Endodermal cell (in vitro differentiated cells): Measurements from ENCODE around the gene GABPB2. TPM values are rescaled to one million over a fixed set of nuclear protein-coding genes. Genes with fewer than 3 reads are reported as not detected.

Source experiments
- DNase-seq: peaks from one replicate; pipeline ENCODE4 v3.0.0-alpha.2; 2017
- H3K27ac ChIP-seq: 2 replicates; pipeline ENCODE4 v1.5.1; 2013; ENCODE audit warnings: mild to moderate bottlenecking, low read depth, low read length, moderate library complexity
- H3K27me3 ChIP-seq: 2 replicates; pipeline ENCODE4 v1.6.1; 2013; ENCODE audit warnings: mild to moderate bottlenecking, low read length, moderate library complexity; ENCODE audit not compliant: insufficient read depth, control insufficient read depth, poor library complexity, severe bottlenecking
- H3K36me3 ChIP-seq: 2 replicates; pipeline ENCODE4 v1.7.0; 2013; ENCODE audit warnings: mild to moderate bottlenecking, low read length, moderate library complexity; ENCODE audit not compliant: control insufficient read depth, insufficient read depth
- H3K4me1 ChIP-seq: one replicate; pipeline ENCODE4 v1.7.0; 2013; ENCODE audit warnings: low read length; ENCODE audit not compliant: control insufficient read depth, insufficient read depth
- H3K4me3 ChIP-seq: 2 replicates; pipeline ENCODE4 v1.5.1; 2013; ENCODE audit warnings: mild to moderate bottlenecking, low read length, moderate library complexity
- H3K9ac ChIP-seq: 2 replicates; pipeline ENCODE4 v1.6.1; 2013; ENCODE audit warnings: mild to moderate bottlenecking, low read length, moderate library complexity; ENCODE audit not compliant: poor library complexity, severe bottlenecking; ENCODE audit errors: extremely low read depth
- H3K9me3 ChIP-seq: 2 replicates; pipeline ENCODE4 v1.6.1; 2013; ENCODE audit warnings: mild to moderate bottlenecking, low read length, moderate library complexity; ENCODE audit not compliant: control insufficient read depth
- H3K27ac Mint-ChIP-seq: 2 replicates; pipeline ENCODE4 v1.8.0; 2020; ENCODE audit warnings: mixed read lengths
- H3K27me3 Mint-ChIP-seq: 2 replicates; pipeline ENCODE4 v1.8.0; 2021; ENCODE audit warnings: mild to moderate bottlenecking, mixed read lengths; ENCODE audit not compliant: insufficient read depth
- H3K36me3 Mint-ChIP-seq: 2 replicates; pipeline ENCODE4 v1.8.0; 2020; ENCODE audit warnings: low read depth, mixed read lengths
- H3K4me1 Mint-ChIP-seq: 2 replicates; pipeline ENCODE4 v1.8.0; 2020; ENCODE audit warnings: mixed read lengths
- H3K4me3 Mint-ChIP-seq: 2 replicates; pipeline ENCODE4 v1.8.0; 2020; ENCODE audit warnings: mild to moderate bottlenecking, moderate library complexity, mixed read lengths
- H3K9me3 Mint-ChIP-seq: 2 replicates; pipeline ENCODE4 v1.8.0; 2020; ENCODE audit warnings: mild to moderate bottlenecking, mixed read lengths
- WGBS, 2 experiments: methylation state at CpG; one replicate each; pipeline versions ENCODE4 v1.1.5 to v1.1.7; 2013; ENCODE audit warnings: missing lambda C conversion rate in 2 of 2, mixed read lengths in 1 of 2; ENCODE audit not compliant: insufficient coverage in 1 of 2, insufficient read length in 1 of 2; 5-methylcytosine and 5-hydroxymethylcytosine counted together
- total RNA-seq, 2 donors: library from RNA; stranded (reverse); fragmentation: NEBNext Ultra II Directional in 1 of 2; extraction: Animal tissue kit (Norgen Biotek cat#: 25700) in 1 of 2; gene quantifications; 2 replicates in 1 of 2; 3 replicates in 1 of 2; pipeline ENCODE4 v1.2.1, GENCODE V29; 2021
- TF ChIP-seq, protein P1 (sequence below): fragments of 200-600 bp; sonication (generic); conservative IDR thresholded peaks from 2 replicates; pipeline ENCODE4 v1.5.0; 2021; ENCODE audit warnings: antibody characterized with exemption, mild to moderate bottlenecking

GABPB2 gene
- total RNA-seq, 2 donors from 2014 or later: 7.5 to 7.7 TPM

DNA sequence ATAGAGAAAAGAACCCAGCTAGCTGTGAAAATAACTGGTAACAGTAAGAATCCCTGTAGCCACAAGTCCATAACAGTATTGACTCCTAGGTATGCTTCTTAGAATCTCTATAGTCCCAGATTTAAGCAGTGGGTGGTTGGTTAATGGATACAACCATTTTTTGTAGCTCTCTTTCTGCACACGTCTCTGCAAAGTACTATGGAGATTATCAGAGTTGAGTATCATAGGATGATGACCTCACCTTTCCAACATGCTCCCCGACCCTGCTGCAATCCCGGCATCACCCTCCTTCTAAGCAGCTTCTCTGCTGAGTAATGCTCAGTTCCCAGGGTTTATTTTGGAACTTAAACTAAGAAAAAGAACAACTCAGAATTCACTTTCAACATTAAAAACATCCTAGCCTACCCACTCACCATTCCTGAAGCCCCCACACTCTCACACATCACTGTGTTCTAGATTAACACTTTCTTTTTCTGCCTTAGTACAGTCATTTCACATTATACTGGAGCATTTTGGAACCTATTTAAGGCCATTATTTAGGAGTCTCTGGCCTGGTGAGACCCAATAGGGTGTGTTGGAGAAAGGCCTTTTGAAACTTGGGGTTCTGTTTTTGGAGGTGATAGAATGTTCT lies 7.7 kb upstream of the GABPB2 start:
- H3K27ac ChIP-seq: no peak overlapping the region
- TF ChIP-seq, protein P1, sequence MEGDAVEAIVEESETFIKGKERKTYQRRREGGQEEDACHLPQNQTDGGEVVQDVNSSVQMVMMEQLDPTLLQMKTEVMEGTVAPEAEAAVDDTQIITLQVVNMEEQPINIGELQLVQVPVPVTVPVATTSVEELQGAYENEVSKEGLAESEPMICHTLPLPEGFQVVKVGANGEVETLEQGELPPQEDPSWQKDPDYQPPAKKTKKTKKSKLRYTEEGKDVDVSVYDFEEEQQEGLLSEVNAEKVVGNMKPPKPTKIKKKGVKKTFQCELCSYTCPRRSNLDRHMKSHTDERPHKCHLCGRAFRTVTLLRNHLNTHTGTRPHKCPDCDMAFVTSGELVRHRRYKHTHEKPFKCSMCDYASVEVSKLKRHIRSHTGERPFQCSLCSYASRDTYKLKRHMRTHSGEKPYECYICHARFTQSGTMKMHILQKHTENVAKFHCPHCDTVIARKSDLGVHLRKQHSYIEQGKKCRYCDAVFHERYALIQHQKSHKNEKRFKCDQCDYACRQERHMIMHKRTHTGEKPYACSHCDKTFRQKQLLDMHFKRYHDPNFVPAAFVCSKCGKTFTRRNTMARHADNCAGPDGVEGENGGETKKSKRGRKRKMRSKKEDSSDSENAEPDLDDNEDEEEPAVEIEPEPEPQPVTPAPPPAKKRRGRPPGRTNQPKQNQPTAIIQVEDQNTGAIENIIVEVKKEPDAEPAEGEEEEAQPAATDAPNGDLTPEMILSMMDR: no peak
- H3K9me3 Mint-ChIP-seq: no peaks in the 10 kb centered on the region
- H3K27me3 ChIP-seq: no peaks in the 10 kb centered on the region
- H3K36me3 Mint-ChIP-seq: peaks cover 28% of the 10 kb centered on the region
- no peaks in the 10 kb centered on the region for H3K4me1 ChIP-seq
- H3K9me3 ChIP-seq: no peaks in the 10 kb centered on the region
- WGBS, 2 experiments: 93% methylated on average over 2 to 3 of the region's 3 CpGs
- H3K36me3 ChIP-seq: peaks cover 38% of the 10 kb centered on the region
- no peak overlapping the region for H3K9ac ChIP-seq
- no peak for DNase-seq
- H3K27me3 Mint-ChIP-seq: no peaks in the 10 kb centered on the region
- H3K4me1 Mint-ChIP-seq: peaks cover 21% of the 10 kb centered on the region
- H3K27ac Mint-ChIP-seq: peak overlapping the region; percentile 22
- no peak overlapping the region for H3K4me3 Mint-ChIP-seq
- H3K4me3 ChIP-seq: peak overlapping the region; percentile 44

DNA sequence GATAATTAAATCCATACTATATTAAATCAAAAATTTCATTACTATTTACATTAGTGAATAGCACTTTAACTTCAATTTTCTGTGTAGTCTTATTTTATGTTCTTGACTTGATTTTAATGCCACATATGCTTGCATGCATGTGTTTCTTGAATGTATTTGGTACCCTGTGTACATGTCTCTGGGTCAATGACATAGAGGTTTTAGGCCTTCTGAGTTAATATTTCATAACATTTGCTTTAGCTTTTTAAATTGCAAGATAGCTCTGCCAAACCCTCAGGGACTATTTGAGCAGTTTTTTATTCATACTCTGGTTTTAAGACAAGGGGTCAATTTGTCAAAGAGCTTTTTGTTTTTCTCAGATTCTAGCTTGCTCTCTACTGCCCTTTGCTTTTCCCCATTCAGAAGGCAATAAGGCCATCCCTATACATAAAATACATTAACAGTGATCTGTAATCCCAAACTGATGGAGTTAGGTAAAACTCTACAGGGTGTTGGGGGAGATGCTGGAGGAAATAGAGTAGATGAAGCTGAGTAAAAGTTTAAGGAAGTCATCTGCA lies 5.4 kb upstream of the GABPB2 start:
- H3K27me3 Mint-ChIP-seq: no peaks in the 10 kb centered on the region
- H3K27ac ChIP-seq: no peak overlapping the region
- H3K36me3 ChIP-seq: peaks cover 53% of the 10 kb centered on the region
- H3K9me3 Mint-ChIP-seq: no peaks in the 10 kb centered on the region
- H3K4me1 ChIP-seq: no peaks in the 10 kb centered on the region
- H3K27ac Mint-ChIP-seq: no peak overlapping the region
- TF ChIP-seq, protein P1: no peak
- no peaks in the 10 kb centered on the region for H3K9me3 ChIP-seq
- peaks cover 20% of the 10 kb centered on the region for H3K4me1 Mint-ChIP-seq
- no peak overlapping the region for H3K4me3 Mint-ChIP-seq
- H3K9ac ChIP-seq: no peak overlapping the region
- peaks cover 27% of the 10 kb centered on the region for H3K36me3 Mint-ChIP-seq
- no peak overlapping the region for H3K4me3 ChIP-seq
- no peaks in the 10 kb centered on the region for H3K27me3 ChIP-seq
- DNase-seq: no peak

- H3K4me1 Mint-ChIP-seq: peaks cover 16% of the 10 kb centered on the region
- H3K27me3 ChIP-seq: no peaks in the 10 kb centered on the region
- DNase-seq: no peak
- H3K27ac ChIP-seq: no peak overlapping the region
- peaks cover 27% of the 10 kb centered on the region for H3K36me3 Mint-ChIP-seq
- no peak overlapping the region for H3K4me3 Mint-ChIP-seq
- H3K4me1 ChIP-seq: no peaks in the 10 kb centered on the region
- no peaks in the 10 kb centered on the region for H3K9me3 ChIP-seq
- H3K36me3 ChIP-seq: peaks cover 53% of the 10 kb centered on the region
- no peak overlapping the region for H3K9ac ChIP-seq
- WGBS, 2 experiments: 92 to 94% methylated on average over 2 to 4 of the region's 4 CpGs
- no peaks in the 10 kb centered on the region for H3K27me3 Mint-ChIP-seq
- TF ChIP-seq, protein P1: no peak
- no peaks in the 10 kb centered on the region for H3K9me3 Mint-ChIP-seq
- H3K27ac Mint-ChIP-seq: peak overlapping the region; percentile 1
- no peak overlapping the region for H3K4me3 ChIP-seq
Measured at GRCh38 chr1:151067185-151067584, 3.4 kb upstream of the GABPB2 start.
